HepG2 (cell line): ENCODE results near the gene COL26A1. TPM values are rescaled to one million over a fixed set of nuclear protein-coding genes. Genes with fewer than 3 reads are reported as not detected.

Experiments used
- ATF3 ChIP-seq: sonication (generic); formaldehyde crosslinking; IDR thresholded peaks from 2 replicates; pipeline ENCODE4 v1.4.0; 2020; ENCODE audit warnings: missing genetic modification reagents
- CERS6 ChIP-seq: sonication (generic); formaldehyde crosslinking; IDR thresholded peaks from 2 replicates; pipeline ENCODE4 v1.5.0; 2020; ENCODE audit warnings: missing genetic modification reagents
- ELK4 ChIP-seq: sonication (generic); formaldehyde crosslinking; IDR thresholded peaks from 2 replicates; pipeline ENCODE4 v1.9.0; 2021; ENCODE audit warnings: missing genetic modification reagents, borderline replicate concordance
- EP300 ChIP-seq, 3 experiments: sonication (generic) in 1 of 3; formaldehyde crosslinking in 1 of 3; IDR thresholded peaks; 2 replicates each; pipeline versions ENCODE4 v1.5.1 to v1.6.1; 2011 to 2020; ENCODE audit warnings: low read depth in 2 of 3, low read length in 2 of 3, borderline replicate concordance in 1 of 3, improper control_type of control experiment in 1 of 3, mild to moderate bottlenecking in 1 of 3, missing genetic modification reagents in 1 of 3, moderate library complexity in 1 of 3
- JDP2 ChIP-seq: sonication (generic); formaldehyde crosslinking; IDR thresholded peaks from 2 replicates; pipeline ENCODE4 v1.8.1; 2022; ENCODE audit warnings: missing genetic modification reagents, borderline replicate concordance
- MBNL3 ChIP-seq: fragments of 250-450 bp; sonication (Bioruptor Pico); conservative IDR thresholded peaks from 2 replicates; pipeline ENCODE4 v1.8.0; 2022; ENCODE audit warnings: mild to moderate bottlenecking, inconsistent platforms
- MIXL1 ChIP-seq: IDR thresholded peaks from 2 replicates; pipeline ENCODE4 v1.6.1; 2016
- MLXIP ChIP-seq: sonication (generic); formaldehyde crosslinking; IDR thresholded peaks from 2 replicates; pipeline ENCODE4 v1.9.0; 2021; ENCODE audit warnings: missing genetic modification reagents, borderline replicate concordance
- NFIC ChIP-seq: IDR thresholded peaks from 2 replicates; pipeline ENCODE4 v1.6.1; 2012; ENCODE audit warnings: mild to moderate bottlenecking, low read length, inconsistent platforms
- PAF1 ChIP-seq: IDR thresholded peaks from 2 replicates; pipeline ENCODE4 v1.6.1; 2016; ENCODE audit warnings: missing genetic modification reagents, missing compliant biosample characterization
- PPARG ChIP-seq: conservative IDR thresholded peaks from 2 replicates; pipeline ENCODE4 v1.6.1; 2016; ENCODE audit warnings: missing biosample characterization, missing genetic modification reagents
- RARG ChIP-seq: sonication (generic); formaldehyde crosslinking; IDR thresholded peaks from 2 replicates; pipeline ENCODE4 v1.4.0; 2020; ENCODE audit warnings: low read depth, mild to moderate bottlenecking, missing genetic modification reagents
- SALL1 ChIP-seq: sonication (generic); formaldehyde crosslinking; IDR thresholded peaks from 2 replicates; pipeline ENCODE4 v1.8.0; 2022; ENCODE audit warnings: mild to moderate bottlenecking, missing genetic modification reagents
- STAT5B ChIP-seq: sonication (generic); formaldehyde crosslinking; IDR thresholded peaks from 2 replicates; pipeline ENCODE4 v1.4.0; 2020; ENCODE audit warnings: missing genetic modification reagents
- ZBTB42 ChIP-seq: sonication (generic); formaldehyde crosslinking; IDR thresholded peaks from 2 replicates; pipeline ENCODE4 v1.5.0; 2020; ENCODE audit warnings: mild to moderate bottlenecking, missing genetic modification reagents
- ZBTB7A ChIP-seq: sonication (generic); formaldehyde crosslinking; IDR thresholded peaks from 2 replicates; pipeline ENCODE4 v1.8.0; 2022; ENCODE audit warnings: mild to moderate bottlenecking, missing genetic modification reagents
- ZNF367 ChIP-seq: sonication (generic); formaldehyde crosslinking; IDR thresholded peaks from 2 replicates; pipeline ENCODE4 v1.4.0; 2020; ENCODE audit warnings: missing genetic modification reagents, borderline replicate concordance
- ZNF432 ChIP-seq: sonication (generic); formaldehyde crosslinking; IDR thresholded peaks from 2 replicates; pipeline ENCODE4 v1.5.0; 2020; ENCODE audit warnings: missing genetic modification reagents, mild to moderate bottlenecking, borderline replicate concordance
- ZNF441 ChIP-seq: sonication (generic); formaldehyde crosslinking; IDR thresholded peaks from 2 replicates; pipeline ENCODE4 v1.7.0; 2021; ENCODE audit warnings: missing genetic modification reagents, borderline replicate concordance
- ZNF543 ChIP-seq: sonication (generic); formaldehyde crosslinking; IDR thresholded peaks from 2 replicates; pipeline ENCODE4 v1.4.0; 2020; ENCODE audit warnings: mild to moderate bottlenecking, missing genetic modification reagents
- ZNF615 ChIP-seq: sonication (generic); formaldehyde crosslinking; IDR thresholded peaks from 2 replicates; pipeline ENCODE4 v1.5.0; 2020; ENCODE audit warnings: mild to moderate bottlenecking, missing genetic modification reagents, borderline replicate concordance
- ZNF781 ChIP-seq: sonication (generic); formaldehyde crosslinking; IDR thresholded peaks from 2 replicates; pipeline ENCODE4 v1.5.1; 2020; ENCODE audit warnings: borderline replicate concordance, mild to moderate bottlenecking, missing genetic modification reagents; ENCODE audit errors: not compliant biosample characterization
- ZNF839 ChIP-seq: sonication (generic); formaldehyde crosslinking; IDR thresholded peaks from 2 replicates; pipeline ENCODE4 v1.4.0; 2020; ENCODE audit warnings: missing genetic modification reagents, mild to moderate bottlenecking, borderline replicate concordance
- polyA plus RNA-seq, 8 experiments: library from polyadenylated mRNA; depleted of rRNA in 3 of 8; stranded (reverse) in 7 of 8; unstranded in 1 of 8; fragments of >200 nt; fragmentation: Illumina TruSeq in 4 of 8; extraction: Trizol in 4 of 8; gene quantifications; 2 replicates each; pipeline versions ENCODE4 v1.2.1 to v1.2.3, GENCODE V29; 2011 to 2016; ENCODE audit warnings: low read depth in 4 of 8, missing spikeins in 1 of 8, mixed read lengths in 1 of 8; ENCODE audit not compliant: insufficient read depth in 1 of 8
- total RNA-seq, 5 experiments: library from RNA; depleted of rRNA; stranded (reverse); fragments of >200 nt; fragmentation: Illumina TruSeq; extraction: Trizol; gene quantifications; 2 replicates each; pipeline ENCODE4 v1.2.3, GENCODE V29; 2016; ENCODE audit warnings: low read depth in 1 of 5

Gene COL26A1
- total and polyA plus RNA-seq, 2 of the 13 experiments (the other 11 are each of a cell fraction or from before 2014, with no cell fraction given) = 7.8 to 9.2 TPM

- TF ChIP-seq ZNF839 (CRISPR knock-in tag) (no peak), ZNF543 (CRISPR knock-in tag) (no peak), MLXIP (CRISPR knock-in tag) (no peak), ZNF367 (CRISPR knock-in tag) (no peak), RARG (CRISPR knock-in tag) (no peak), ZBTB42 (no peak), ZBTB7A (CRISPR knock-in tag) (peak; percentile 80), ELK4 (CRISPR knock-in tag) (no peak), PPARG (CRISPR knock-in tag) (peak; percentile 86), CERS6 (CRISPR knock-in tag) (no peak), ZNF441 (CRISPR knock-in tag) (peak; percentile 24; the same call in 1 of the 2 replicates), STAT5B (CRISPR knock-in tag) (0 out of 2 replicates have a peak, but pooled peaks have one; percentile 46), MBNL3 (CRISPR knock-in tag) (no peak), SALL1 (CRISPR knock-in tag) (peak; percentile 92), NFIC (no peak), ZNF432 (no peak), ATF3 (CRISPR knock-in tag) (no peak), MIXL1 (peak; percentile 54; the same call in 1 of the 2 replicates), JDP2 (CRISPR knock-in tag) (no peak), PAF1 (CRISPR knock-in tag) (no peak), ZNF615 (CRISPR knock-in tag) (no peak), EP300 (IDR thresholded peaks at IDR 0.05; ENCODE audit: low read depth in 2 of 2, low read length in 2 of 2) (peak in 1 of 2 experiments; percentile 82; a peak in 2 of 4 replicates), EP300 (CRISPR knock-in tag; IDR thresholded peaks at IDR 0.05; ENCODE audit: borderline replicate concordance) (peak; percentile 85), ZNF781 (CRISPR knock-in tag) (no peak)
These were observed 28.2 kb downstream of the COL26A1 start (continued) for GRCh38 chr7:101390901-101391301.
